IMR-90 (cell line): ENCODE results near the gene MSL3B.

ENCODE experiments used
- ATAC-seq: fragments of 200-7000 bp; cut with Tn5 transposase; 2 replicates; pipeline ENCODE4 v1.9.1; 2020; ENCODE audit warnings: low read depth, mild to moderate bottlenecking, moderate library complexity
- BruUV-seq: library from RNA; stranded (reverse); fragments of 400-500 nt; replicated peaks from 2 replicates; lab custom pipeline; 2021; lab: Mats Ljungman, UMichigan
- CTCF ChIA-PET: fragments of 300-600 bp; formaldehyde crosslinking; extraction: SDS; loops from one replicate; lab custom pipeline; 2021; ENCODE audit warnings: antibody characterized with exemption; lab: Yijun Ruan, JAX
- POLR2A ChIA-PET: fragments of 300-600 bp; sonication (Branson Sonifier 250); formaldehyde crosslinking; loops from one replicate; lab custom pipeline; 2022; ENCODE audit warnings: antibody characterized with exemption; ENCODE audit not compliant: unreplicated experiment; lab: Charles Lee
- DNase-seq: peaks from one replicate; pipeline ENCODE4 v3.0.0; 2013
- H2AFZ ChIP-seq: replicated peaks from 2 replicates; pipeline ENCODE3; 2013; ENCODE audit warnings: low read length, mild to moderate bottlenecking; ENCODE audit not compliant: poor library complexity
- H2AK5ac ChIP-seq: 2 replicates; pipeline ENCODE4 v1.6.1; 2013; ENCODE audit warnings: low read depth, low read length, inconsistent platforms
- H2AK9ac ChIP-seq: replicated peaks from 2 replicates; pipeline ENCODE3; 2013; ENCODE audit warnings: mild to moderate bottlenecking, low read depth, low read length, moderate library complexity; ENCODE audit not compliant: poor library complexity
- H2BK120ac ChIP-seq: 2 replicates; pipeline ENCODE4 v1.6.1; 2013; ENCODE audit warnings: low read depth, low read length, inconsistent platforms
- H2BK15ac ChIP-seq: 3 replicates; pipeline ENCODE4 v1.6.1; 2013; ENCODE audit warnings: low read depth, low read length, inconsistent platforms
- H2BK20ac ChIP-seq: 2 replicates; pipeline ENCODE4 v1.6.1; 2013; ENCODE audit warnings: low read depth, mild to moderate bottlenecking, inconsistent platforms, low read length, moderate library complexity
- H2BK5ac ChIP-seq: 2 replicates; pipeline ENCODE4 v1.6.1; 2013; ENCODE audit warnings: mild to moderate bottlenecking, low read depth, low read length, inconsistent platforms; ENCODE audit not compliant: poor library complexity, severe bottlenecking
- H3K14ac ChIP-seq: replicated peaks from 2 replicates; pipeline ENCODE4 v1.6.1; 2013; ENCODE audit warnings: low read depth, low read length, inconsistent platforms
- H3K18ac ChIP-seq: 2 replicates; pipeline ENCODE4 v1.6.1; 2013; ENCODE audit warnings: low read depth, low read length, control low read depth
- H3K23ac ChIP-seq: 2 replicates; pipeline ENCODE4 v1.6.1; 2013; ENCODE audit warnings: low read depth, low read length, inconsistent platforms
- H3K27ac ChIP-seq: 2 replicates; pipeline ENCODE4 v1.5.1; 2013; ENCODE audit warnings: mild to moderate bottlenecking, control low read depth, low read length; ENCODE audit not compliant: insufficient read depth
- H3K27me3 ChIP-seq: 2 replicates; pipeline ENCODE4 v1.6.1; 2013; ENCODE audit warnings: low read length; ENCODE audit not compliant: control insufficient read depth, insufficient read depth
- H3K36me3 ChIP-seq: 2 replicates; pipeline ENCODE4 v1.6.1; 2013; ENCODE audit warnings: low read length, mixed read lengths; ENCODE audit not compliant: control insufficient read depth, insufficient read depth
- H3K4ac ChIP-seq: 2 replicates; pipeline ENCODE4 v1.6.1; 2013; ENCODE audit warnings: low read depth, low read length, inconsistent platforms
- H3K4me1 ChIP-seq: 2 replicates; pipeline ENCODE4 v1.6.1; 2013; ENCODE audit warnings: low read length, mixed read lengths; ENCODE audit not compliant: control insufficient read depth, insufficient read depth
- H3K4me2 ChIP-seq: 2 replicates; pipeline ENCODE4 v1.6.1; 2013; ENCODE audit warnings: low read depth, mild to moderate bottlenecking, control low read depth, low read length, moderate library complexity
- H3K4me3 ChIP-seq: 2 replicates; pipeline ENCODE4 v1.5.1; 2013; ENCODE audit warnings: low read depth, mild to moderate bottlenecking, control low read depth, low read length, moderate library complexity; ENCODE audit not compliant: insufficient read depth
- H3K56ac ChIP-seq: 2 replicates; pipeline ENCODE4 v1.6.1; 2013; ENCODE audit warnings: low read length, inconsistent platforms; ENCODE audit not compliant: insufficient read depth; ENCODE audit errors: extremely low read depth
- H3K79me1 ChIP-seq, 2 experiments: 2 replicates each; pipeline ENCODE4 v1.6.1; 2013; ENCODE audit warnings: low read length in 2 of 2, inconsistent platforms in 1 of 2, low read depth in 1 of 2
- H3K9ac ChIP-seq: 2 replicates; pipeline ENCODE4 v1.6.1; 2013; ENCODE audit warnings: low read depth, low read length, control low read depth
- H3K9me1 ChIP-seq: 2 replicates; pipeline ENCODE4 v1.6.1; 2013; ENCODE audit warnings: low read length, inconsistent platforms; ENCODE audit not compliant: insufficient read depth
- H3K9me3 ChIP-seq: 2 replicates; pipeline ENCODE4 v1.6.1; 2013; ENCODE audit warnings: low read length; ENCODE audit not compliant: control insufficient read depth, insufficient read depth
- H4K20me1 ChIP-seq: 2 replicates; pipeline ENCODE4 v1.6.1; 2013; ENCODE audit warnings: low read length, inconsistent platforms; ENCODE audit not compliant: insufficient read depth
- H4K5ac ChIP-seq: 2 replicates; pipeline ENCODE4 v1.6.1; 2013; ENCODE audit warnings: mild to moderate bottlenecking, low read depth, low read length, control low read depth
- H4K8ac ChIP-seq, 2 experiments: 2 replicates each; pipeline ENCODE4 v1.6.1; 2013; ENCODE audit warnings: low read depth in 2 of 2, low read length in 2 of 2, control low read depth in 1 of 2, inconsistent platforms in 1 of 2
- H4K91ac ChIP-seq: 2 replicates; pipeline ENCODE4 v1.6.1; 2013; ENCODE audit warnings: low read depth, low read length, inconsistent platforms; ENCODE audit not compliant: insufficient read depth
- CEBPB ChIP-seq: IDR thresholded peaks from 2 replicates; pipeline ENCODE4 v1.6.1; 2012; ENCODE audit warnings: low read depth, low read length, improper control_type of control experiment
- CHD1 ChIP-seq: IDR thresholded peaks from 2 replicates; pipeline ENCODE4 v1.6.1; 2012; ENCODE audit warnings: low read depth, low read length, improper control_type of control experiment
- ELK1 ChIP-seq: fragments of 150-350 bp; IDR thresholded peaks from 2 replicates; pipeline ENCODE4 v1.6.1; 2016; ENCODE audit warnings: low read depth, mild to moderate bottlenecking, low read length, moderate library complexity, borderline replicate concordance
- MAFK ChIP-seq: IDR thresholded peaks from 2 replicates; pipeline ENCODE4 v1.6.1; 2012; ENCODE audit warnings: low read depth, low read length, improper control_type of control experiment
- MXI1 ChIP-seq: IDR thresholded peaks from 2 replicates; pipeline ENCODE4 v1.6.1; 2012; ENCODE audit warnings: low read depth, mild to moderate bottlenecking, low read length, moderate library complexity, borderline replicate concordance
- NFE2L2 ChIP-seq: fragments of 150-350 bp; IDR thresholded peaks from 2 replicates; pipeline ENCODE4 v1.6.1; 2016; ENCODE audit warnings: low read depth, mild to moderate bottlenecking, low read length
- WGBS, 2 experiments: methylation state at CpG; one replicate each; pipeline versions ENCODE4 v1.1.5 to v1.1.7; 2013; ENCODE audit warnings: missing lambda C conversion rate in 2 of 2; ENCODE audit not compliant: insufficient read length in 1 of 2; ENCODE audit errors: extremely low coverage in 2 of 2; 5-methylcytosine and 5-hydroxymethylcytosine counted together
- dilution Hi-C: fragments of 300-500 bp; cut with HindIII; formaldehyde crosslinking; loops from one replicate; pipeline ENCODE4 v1.14.3; 2018; ENCODE audit warnings: low sequenced_read_pairs; ENCODE audit not compliant: unreplicated experiment
- in situ Hi-C: fragments of 300-500 bp; cut with MboI; formaldehyde crosslinking; loops from 3 replicates; pipeline ENCODE4 v1.14.3; 2019; ENCODE audit warnings: low sequenced_read_pairs, inconsistent platforms, mixed read lengths
- intact Hi-C: fragments of 100-400 bp; cut with micrococcal nuclease; formaldehyde crosslinking; loops from 2 replicates; pipeline ENCODE4 v1.10.0; 2022

MSL3B gene

GRCh38 chr2:233821709-233822100 lies 46.5 kb downstream of the MSL3B start:
- dilution Hi-C loops, result no loop called here
- no peaks in the 10 kb centered on the region for H3K9me1 ChIP-seq
- H3K27me3 ChIP-seq, result peaks cover 10% of the 10 kb centered on the region
- TF ChIP-seq CEBPB (no peak), MXI1 (no peak), MAFK (no peak), CHD1 (no peak), NFE2L2 (no peak), ELK1 (no peak)
- H3K79me1 ChIP-seq, result no peaks in the 10 kb centered on the region
- no peak overlapping the region for H3K18ac ChIP-seq
- H2BK5ac ChIP-seq, result no peak overlapping the region
- no peak overlapping the region for H2AK5ac ChIP-seq
- no peak for ATAC-seq
- ChIA-PET POLR2A (no interaction called here), CTCF (no interaction called here)
- no peak overlapping the region for H3K23ac ChIP-seq
- BruUV-seq, result no TSS peak
- H2BK15ac ChIP-seq, result no peak overlapping the region
- intact Hi-C loops, result no loop called here
- H3K4me1 ChIP-seq, result no peaks in the 10 kb centered on the region
- DNase-seq, result no peak
- H4K8ac ChIP-seq, result no peak overlapping the region
- no peak overlapping the region for H3K14ac ChIP-seq
- H3K27ac ChIP-seq, result no peak overlapping the region
- no peak overlapping the region for H3K4me3 ChIP-seq
- H3K4me2 ChIP-seq, result no peak overlapping the region
- H3K9ac ChIP-seq, result no peak overlapping the region
- no peak overlapping the region for H3K4ac ChIP-seq
- no peak overlapping the region for H4K91ac ChIP-seq
- no peak overlapping the region for H2BK20ac ChIP-seq
- H2AFZ ChIP-seq, result no peak overlapping the region
- no peak overlapping the region for H4K5ac ChIP-seq
- H3K9me3 ChIP-seq, result no peaks in the 10 kb centered on the region
- no peaks in the 10 kb centered on the region for H4K20me1 ChIP-seq
- H3K36me3 ChIP-seq, result no peaks in the 10 kb centered on the region
- WGBS, 2 experiments, result no CpG with 5 or more reads among the region's 8 CpGs
- H3K56ac ChIP-seq, result no peak overlapping the region
- H2AK9ac ChIP-seq, result no peak overlapping the region
- in situ Hi-C loops, result no loop called here
- no peak overlapping the region for H2BK120ac ChIP-seq
